ENCODE results near the gene KIF26B.
"Not testable (repeated sequence)": the region's sequence is repeated elsewhere in the genome, so short reads cannot be mapped to it uniquely, and the experiment has no call there.

- TF ChIP-seq, protein P1, sequence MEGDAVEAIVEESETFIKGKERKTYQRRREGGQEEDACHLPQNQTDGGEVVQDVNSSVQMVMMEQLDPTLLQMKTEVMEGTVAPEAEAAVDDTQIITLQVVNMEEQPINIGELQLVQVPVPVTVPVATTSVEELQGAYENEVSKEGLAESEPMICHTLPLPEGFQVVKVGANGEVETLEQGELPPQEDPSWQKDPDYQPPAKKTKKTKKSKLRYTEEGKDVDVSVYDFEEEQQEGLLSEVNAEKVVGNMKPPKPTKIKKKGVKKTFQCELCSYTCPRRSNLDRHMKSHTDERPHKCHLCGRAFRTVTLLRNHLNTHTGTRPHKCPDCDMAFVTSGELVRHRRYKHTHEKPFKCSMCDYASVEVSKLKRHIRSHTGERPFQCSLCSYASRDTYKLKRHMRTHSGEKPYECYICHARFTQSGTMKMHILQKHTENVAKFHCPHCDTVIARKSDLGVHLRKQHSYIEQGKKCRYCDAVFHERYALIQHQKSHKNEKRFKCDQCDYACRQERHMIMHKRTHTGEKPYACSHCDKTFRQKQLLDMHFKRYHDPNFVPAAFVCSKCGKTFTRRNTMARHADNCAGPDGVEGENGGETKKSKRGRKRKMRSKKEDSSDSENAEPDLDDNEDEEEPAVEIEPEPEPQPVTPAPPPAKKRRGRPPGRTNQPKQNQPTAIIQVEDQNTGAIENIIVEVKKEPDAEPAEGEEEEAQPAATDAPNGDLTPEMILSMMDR (IDR thresholded peaks at IDR 0.05; ENCODE audit: low read depth, low read length) = not testable (repeated sequence)
- not testable (repeated sequence) for TF ChIP-seq EZH2phosphoT487 (IDR thresholded peaks at IDR 0.05; ENCODE audit: low read depth)
Measured at GRCh38 chr1:245130281-245131025, 24.3 kb upstream of the KIF26B start.

Data from OCI-LY3 (cell line).